Activated CD4-positive, alpha-beta T cell treated with anti-CD3 and anti-CD28 coated beads, Interleukin-2, Interleukin-6, amounts not matched to agents 100 ng/mL and 50 ng/mL, durations not matched to agents 16 hours and 8 hours (primary cell): ENCODE results near the gene TRAPPC10.

Experiments used
- DNase-seq: peaks from one replicate; pipeline ENCODE4 v3.0.0-alpha.2; 2020

TRAPPC10 gene

DNA sequence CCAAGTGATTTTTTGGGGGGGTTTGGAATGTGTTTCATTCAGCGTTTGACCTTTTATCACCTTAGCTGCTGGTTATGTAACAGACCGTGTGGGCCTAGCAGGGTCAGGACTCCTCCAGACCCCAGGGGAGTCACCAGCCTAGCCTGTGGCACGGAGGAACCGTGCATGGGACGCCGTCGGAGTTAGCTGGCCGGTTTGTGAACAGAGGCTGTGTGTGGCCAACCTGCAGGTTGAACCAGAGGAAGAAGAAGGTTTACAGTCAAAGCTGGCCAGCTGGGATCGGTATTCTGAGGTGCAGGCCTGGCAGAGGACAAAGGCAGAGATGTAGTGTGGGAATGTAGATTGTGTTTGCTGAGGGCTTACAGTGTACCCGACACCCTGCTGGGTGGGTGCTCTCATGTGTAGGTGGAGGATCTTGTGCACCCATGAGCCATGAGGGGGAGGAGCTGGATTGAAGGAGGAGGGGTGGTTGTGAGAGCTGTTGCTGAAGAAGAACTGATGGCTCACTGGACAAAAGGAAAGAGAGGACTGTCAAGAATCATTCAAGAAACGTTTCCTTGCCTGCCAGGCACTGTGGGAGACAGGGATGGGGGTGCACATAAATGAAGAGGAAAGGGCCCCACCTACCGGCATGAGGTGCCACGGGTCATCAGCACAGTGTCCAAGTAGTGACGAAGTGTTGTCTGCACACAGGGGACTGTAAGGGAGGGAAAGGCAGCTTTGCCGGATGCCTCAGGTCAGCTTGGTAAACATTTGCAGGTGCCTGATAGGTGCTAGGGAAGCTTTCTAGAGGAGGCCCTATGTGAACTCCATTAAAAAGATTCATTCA lies 55.1 kb downstream of the TRAPPC10 start:
- DNase-seq = no peak

DNA sequence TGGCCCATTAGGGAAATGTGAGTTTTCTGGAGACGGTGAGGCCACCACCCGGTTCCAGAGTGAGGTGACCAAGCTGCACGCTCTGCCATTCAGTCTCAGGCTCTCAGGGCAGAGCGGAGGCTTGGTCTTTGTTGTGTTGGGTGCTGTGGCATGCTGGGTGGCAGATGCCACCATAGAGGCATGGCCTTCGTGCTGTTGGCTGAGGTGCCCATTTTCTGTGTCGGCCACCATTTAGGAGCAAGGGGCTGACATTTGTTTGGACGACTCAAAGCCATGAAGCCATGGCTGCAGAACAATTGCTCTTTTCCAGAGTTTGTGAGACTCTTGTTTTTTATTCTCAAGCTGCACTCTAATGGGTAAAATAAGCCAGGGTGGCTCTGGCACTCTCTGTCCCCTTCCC lies 58.3 kb downstream of the TRAPPC10 start:
- DNase-seq = no peak

DNA sequence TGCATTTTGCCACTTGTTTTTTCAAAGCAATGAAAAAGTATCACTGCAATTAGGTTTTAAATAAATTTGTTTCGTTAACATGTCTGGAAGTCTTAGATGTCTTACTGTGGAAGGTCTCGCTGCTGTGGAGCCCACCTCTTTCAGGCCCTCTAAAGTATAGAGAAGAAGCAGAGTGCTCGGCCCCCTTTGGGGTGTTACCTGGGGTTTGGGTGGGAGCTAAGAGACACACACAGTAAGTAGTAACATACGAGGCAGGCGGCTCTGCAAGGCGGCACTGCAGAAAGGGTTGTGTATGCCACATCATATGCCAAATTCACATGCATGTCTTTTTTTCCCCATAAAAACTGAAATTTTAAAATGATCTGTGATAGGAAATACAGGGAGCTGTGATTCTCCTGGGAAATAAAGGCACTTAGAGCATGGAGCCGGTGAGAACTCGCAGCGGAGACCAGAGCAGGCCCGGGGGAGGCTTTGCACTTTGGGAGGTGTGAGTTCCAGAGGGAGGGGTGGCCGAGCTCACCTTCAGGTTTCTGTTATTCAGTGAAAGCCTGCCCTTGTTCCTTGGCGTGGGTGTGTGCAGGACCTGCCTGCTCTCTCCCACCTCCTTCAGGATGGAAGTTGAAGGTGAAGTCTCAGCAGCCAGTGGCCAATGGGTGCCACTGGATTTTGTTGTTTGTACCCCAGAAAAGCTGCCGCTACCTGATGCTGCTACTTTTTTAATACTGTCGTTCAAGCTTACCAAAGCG lies 59.4 kb downstream of the TRAPPC10 start:
- no peak for DNase-seq

DNA sequence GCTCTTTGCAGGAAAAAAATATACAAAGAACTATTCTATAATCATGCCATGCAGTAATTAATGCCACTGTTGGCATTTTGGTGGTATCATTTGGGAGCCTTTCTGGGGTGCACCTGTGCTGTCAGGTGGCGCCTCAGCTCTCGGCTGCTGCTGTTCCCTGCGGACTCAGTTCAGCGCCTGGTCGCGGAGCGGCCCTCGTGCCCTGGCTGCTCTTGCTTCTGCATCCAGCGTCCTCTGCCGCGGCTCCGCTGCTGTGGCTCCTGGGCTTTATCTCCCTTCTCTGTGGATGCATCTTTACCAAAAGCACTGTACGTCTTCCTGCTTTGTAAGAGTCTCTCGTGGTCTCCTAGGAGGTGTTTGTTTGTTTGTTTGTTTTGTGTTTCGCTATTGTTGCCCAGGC lies 60.0 kb downstream of the TRAPPC10 start:
- DNase-seq = no peak

DNA sequence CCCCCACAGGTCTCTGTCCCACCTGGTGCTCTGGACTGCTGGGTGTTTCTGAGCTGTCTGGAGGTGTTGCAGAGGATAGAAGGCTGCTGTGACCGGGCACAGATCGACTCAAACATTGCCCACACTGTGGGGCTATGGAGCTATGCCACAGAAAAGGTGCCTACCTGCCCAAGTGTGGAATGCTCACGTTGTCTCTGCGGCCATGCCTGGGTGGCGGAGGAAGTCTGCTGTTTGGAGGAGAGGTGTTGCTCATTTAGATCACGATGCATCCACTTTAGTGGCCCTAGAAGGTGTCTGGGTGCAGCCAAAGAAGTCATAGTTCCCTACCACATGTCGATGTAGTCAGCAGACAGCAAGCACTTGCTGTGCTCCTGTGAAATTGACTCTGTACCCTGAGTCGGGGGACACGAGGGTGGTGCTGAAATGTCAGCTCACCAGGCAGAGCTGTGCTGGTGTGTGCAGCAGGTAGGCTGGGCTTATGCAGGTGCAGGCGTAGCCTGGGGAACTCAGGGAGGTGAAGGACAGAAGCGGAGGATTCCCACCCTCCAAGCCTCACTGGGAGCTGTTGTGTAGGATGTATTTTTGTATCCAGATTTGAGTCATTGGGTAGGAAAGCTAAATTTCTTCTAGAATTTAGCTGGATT lies 62.3 kb downstream of the TRAPPC10 start:
- no peak for DNase-seq

DNA sequence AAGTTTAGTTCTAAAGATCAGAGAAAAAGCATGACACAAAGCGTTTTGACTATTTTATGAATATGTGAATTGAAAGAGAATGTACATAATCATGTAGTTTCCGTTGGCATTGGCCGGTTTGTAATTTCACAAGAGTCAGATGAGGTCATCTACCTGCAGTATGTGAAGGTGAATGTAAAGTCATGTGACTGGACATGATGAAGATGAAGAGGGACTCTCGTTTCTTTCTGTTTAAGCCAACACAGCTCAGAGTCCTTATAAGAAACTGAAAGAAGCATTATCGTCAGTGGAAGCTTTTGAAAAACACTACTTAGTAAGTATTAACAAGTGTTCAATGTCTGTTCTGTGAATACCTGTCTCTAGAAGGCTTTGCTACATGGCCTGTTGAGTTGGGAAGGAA lies 64.2 kb downstream of the TRAPPC10 start:
- DNase-seq = peak; percentile 26

DNA sequence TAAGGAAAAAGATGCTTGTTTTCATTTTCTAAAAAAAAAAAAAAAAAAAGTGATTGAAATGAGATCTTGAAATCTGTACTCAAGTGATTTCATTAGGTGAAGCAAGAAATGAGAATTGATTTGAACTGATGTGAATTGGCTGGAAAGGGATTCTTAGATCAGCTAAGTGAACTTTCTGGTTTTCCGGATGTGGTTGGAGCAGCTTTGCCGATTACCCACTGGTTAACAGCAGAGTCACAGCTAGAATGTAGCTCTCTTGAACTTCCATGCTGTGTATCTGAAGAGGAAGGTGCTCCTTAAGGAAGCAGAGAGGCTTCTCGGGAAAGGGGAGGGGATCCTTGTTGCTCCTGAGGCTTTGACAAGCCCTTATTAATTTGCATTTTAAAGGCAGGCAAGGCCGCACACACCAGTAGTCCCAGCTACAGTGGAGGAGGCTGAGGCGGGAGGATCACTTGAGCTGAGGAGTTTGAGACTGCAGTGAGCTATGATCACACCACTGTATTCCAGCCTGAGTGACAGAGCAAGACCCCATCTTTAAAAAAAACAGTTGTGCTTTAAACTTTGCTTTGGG lies 66.4 kb downstream of the TRAPPC10 start:
- peak; percentile 46 for DNase-seq

DNA sequence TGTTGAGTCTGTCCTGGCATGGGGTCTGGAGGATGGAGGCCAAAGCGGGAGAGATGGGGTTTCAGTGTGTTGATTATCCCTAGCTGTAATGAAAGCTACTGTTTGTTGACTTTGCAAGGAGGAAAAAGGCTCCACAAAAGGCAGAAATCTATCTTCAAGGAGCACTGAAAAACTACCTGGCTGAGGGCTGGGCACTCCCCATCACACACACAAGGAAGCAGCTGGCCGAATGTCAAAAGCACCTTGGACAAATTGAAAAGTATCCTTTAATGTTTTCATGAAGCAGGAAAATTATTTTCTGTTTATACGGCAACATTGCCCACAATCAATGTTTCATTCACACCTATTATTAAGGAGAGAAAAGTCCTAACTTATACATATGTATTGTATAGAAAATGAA lies 67.3 kb downstream of the TRAPPC10 start:
- no peak for DNase-seq

DNA sequence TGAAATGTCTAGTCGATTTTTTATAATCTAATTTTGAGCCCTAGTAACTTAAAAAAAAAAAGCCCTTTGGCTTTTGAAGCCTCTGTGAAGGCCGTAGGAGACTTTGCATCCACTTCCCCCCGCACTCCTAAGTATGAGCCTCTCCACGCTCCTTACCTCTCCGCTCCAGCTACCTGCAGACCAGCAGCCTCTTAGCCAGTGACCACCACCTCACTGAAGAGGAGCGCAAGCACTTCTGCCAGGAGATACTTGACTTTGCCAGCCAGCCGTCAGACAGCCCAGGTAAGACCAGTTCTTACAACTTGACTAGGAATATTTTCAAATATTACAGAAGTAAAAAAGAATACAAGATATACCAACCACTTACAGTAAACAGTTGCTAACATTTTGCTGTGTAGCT lies 67.7 kb downstream of the TRAPPC10 start:
- DNase-seq = no peak

DNA sequence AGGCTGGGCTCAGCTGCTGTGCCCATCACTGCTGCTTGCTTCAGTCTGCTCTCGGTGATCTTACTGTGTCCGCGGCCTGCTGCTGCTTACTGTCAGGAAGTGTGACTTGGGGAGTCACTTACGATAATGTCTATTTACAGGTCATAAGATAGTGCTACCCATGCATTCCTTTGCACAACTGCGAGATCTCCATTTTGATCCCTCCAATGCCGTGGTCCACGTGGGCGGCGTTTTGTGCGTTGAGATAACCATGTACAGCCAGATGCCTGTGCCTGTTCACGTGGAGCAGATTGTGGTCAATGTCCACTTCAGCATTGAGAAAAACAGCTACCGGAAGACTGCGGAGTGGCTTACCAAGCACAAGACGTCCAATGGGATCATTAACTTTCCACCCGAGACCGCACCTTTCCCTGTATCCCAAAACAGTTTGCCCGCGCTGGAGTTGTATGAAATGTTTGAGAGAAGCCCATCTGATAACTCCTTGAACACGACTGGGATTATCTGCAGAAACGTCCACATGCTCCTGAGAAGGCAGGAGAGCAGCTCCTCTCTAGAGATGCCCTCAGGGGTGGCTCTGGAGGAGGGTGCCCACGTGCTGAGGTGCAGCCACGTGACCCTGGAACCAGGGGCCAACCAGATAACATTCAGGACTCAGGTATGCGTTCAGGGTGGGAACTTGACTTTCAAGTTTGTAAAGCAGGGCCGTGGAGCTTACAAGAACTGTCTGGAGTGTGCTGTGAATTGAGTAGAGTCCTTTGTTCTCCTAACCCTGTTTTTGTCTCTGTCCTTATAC lies 70.7 kb downstream of the TRAPPC10 start:
- peak; percentile 35 for DNase-seq

DNA sequence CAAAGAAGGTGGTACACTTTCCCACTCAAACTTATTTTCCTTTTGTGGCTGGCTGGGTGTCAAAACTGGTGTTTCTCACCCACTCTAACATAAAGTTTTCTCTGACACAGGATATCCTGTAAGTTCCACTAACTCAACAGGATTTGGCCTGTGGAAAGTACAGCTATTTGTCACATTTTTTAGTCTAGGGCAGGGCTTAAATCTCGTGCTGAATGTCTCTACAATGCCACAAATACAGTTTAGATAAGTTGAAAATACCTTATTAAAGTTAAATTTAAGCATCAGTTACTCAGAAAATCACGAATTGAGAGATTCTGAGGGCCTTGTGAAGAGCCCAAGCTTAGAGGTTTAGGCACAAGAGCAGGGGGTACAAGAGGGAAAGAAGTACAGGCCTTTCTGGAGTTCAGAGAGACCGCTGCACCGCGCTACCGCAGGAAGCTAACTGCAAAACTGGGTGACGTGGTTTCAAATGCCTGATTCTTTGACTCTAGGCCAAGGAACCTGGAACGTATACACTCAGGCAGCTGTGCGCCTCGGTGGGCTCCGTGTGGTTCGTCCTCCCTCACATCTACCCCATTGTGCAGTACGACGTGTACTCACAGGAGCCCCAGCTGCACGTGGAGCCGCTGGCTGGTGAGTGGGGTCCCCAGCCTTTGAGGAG lies 71.7 kb downstream of the TRAPPC10 start:
- peak; percentile 79 for DNase-seq

DNA sequence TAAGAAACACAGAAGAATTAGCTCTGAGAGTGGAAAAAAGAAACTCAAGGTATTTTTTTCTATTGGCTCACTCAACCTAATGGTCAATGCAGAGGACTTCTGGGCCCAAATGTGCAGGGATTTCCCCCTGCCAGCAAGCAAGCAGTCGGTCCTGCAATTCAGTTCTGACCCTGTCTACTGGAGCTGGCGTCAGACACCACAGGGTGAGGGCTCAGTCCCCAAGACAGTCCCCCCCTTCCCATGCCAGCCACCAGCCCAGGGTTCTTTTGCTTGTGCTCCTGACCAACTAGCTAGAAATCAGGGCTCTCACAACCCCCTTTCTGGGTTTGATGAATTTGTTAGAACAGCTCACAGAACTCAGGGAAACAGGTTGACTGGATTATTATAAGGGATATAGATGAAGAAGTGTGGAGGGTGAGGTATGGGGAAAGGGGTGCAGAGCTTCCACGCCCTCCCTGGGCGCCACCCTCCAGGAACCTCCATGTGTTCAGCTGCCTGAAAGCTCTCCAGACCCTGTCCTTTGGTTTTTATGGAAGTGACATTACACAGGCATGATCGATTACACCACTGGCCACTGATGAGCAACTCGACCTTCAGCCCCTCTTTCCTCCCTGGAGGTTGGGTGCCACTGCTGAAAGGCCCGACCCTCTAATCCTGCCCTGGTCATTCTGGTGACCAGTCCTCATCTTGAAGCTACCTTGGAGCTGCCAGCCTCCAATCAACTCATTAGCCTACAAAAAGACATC lies 72.6 kb downstream of the TRAPPC10 start:
- peak; percentile 20 for DNase-seq

DNA sequence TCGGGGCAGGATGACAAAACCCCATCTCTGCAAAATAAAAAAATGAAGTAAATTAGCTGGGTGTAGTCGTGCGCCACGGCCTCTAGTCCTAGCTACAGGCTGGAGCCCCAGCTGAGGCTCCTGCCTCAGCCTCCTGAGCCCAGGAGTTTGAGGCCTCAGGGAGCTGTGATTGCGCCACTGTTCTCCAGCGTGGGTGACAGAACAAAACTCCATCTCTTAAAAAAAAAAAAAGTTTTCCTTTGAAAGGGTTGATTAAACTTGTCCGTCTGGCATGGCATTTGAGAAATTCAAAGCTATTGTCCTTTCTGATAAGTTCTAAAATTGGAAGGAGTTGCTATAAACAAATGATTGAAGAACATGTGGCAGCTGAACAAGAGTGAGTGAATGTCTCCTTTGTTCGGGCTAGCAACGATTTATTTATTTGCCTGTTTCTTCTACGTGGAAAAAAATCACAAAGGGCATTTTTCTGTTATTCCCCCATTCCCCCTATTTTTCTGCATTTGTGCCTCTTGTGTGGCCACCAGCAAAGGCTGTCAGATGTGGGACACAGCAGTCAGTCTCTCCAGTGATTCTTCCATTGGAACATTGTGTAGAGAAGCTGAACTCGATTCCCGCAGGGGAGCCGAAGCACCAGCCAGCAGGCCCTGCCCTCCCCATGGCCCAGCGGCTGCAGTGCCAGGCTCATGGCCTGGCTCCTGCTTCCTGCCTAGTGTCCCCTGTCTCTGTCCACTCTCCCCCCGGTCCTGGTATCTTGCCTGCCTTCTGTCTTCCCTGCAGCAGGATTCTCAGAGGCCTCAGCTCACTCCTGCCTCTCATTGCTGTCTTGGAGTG lies 73.6 kb downstream of the TRAPPC10 start:
- DNase-seq = peak; percentile 22

DNA sequence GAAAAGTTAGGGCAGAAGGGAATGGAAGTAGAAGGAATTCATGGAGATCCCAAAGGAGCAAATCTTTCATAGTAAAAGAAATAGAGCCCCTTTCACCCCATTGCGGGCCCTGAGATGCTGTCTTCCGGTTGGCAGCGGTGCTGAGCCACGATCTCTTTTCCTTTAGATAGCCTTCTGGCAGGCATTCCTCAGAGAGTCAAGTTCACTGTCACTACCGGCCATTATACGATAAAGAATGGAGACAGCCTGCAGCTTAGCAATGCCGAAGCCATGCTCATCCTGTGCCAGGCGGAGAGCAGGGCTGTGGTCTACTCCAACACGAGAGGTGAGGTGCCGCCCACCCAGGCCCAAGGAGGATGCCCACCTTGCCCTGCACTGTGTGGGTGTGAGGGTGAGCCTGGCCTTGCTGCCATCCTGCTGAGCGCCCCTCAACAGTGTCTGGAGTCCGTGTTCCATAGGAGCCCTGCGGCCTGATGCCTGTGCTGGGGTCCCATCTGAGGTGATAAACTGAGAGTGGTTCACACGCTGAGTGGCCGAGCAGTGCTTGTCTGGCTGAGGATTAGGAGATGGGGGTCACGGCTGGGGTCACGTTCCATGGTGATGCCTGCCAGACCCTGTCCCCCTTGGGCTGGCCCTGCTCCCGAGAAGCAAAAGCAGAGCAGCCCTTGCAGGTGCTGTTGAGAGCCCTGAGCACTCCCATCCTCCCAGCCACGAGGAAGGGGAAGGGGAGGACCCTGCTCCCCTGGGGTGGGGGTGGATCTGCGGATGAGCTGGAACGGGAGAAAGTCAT lies 74.7 kb downstream of the TRAPPC10 start:
- DNase-seq = no peak

DNA sequence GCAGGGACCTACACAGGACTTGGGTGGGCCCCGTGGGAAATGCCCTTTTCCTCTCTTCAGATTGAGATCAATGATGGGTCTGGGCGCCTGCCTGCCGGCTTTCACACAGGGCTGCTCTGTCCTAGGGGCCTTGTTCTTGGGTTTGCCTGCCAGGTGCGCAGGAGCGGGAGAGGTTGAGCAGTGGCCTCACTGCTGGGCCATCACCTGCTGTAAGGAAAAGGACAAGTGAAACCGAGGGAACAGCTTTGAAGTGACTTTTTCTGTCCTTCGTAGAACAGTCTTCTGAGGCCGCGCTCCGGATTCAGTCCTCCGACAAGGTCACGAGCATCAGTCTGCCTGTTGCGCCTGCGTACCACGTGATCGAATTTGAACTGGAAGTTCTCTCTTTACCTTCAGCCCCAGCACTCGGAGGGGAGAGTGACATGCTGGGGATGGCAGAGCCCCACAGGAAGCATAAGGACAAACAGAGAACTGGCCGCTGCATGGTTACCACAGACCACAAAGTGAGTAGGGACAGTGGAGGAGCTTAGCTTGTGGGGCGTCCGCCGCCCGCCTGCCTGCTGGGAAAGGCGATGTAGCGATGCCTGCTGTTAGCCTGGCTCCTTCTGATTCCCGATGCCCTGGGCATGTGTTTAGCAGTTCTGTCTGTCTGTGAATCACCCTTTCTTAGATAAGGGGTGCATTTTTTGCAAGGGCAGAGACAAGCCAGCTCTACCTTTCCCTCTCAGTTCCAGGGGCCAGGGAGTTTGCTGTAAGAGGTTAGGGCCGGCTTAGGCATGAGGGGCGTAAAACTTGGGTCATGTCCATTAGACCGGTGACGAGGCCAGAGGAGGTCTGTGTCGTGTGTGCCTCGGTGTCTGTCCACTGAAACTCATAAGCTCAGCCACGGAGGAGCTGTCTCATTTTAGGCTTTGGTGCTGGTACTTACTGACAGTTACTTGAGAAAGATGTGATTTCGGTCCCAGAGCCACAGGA lies 75.6 kb downstream of the TRAPPC10 start:
- DNase-seq = no peak

DNA sequence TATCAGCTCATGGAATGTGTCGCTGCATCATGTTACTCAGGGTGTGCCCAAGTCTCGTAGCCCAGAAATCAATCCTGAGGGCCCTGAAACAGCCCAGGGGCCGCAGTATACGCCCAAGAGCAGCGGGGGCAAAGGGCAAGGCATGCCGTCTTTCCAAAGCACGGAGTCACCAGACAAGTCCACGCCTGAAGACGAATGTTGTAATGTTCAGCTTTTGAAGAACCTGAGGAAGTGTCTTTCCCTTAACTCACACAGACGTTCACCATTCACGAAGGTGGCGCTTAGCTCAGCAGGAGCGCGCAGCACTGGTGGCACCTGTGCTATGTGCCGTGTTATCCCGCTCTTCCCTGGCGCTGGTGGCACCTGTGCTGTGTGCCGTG lies 76.3 kb downstream of the TRAPPC10 start:
- no peak for DNase-seq

DNA sequence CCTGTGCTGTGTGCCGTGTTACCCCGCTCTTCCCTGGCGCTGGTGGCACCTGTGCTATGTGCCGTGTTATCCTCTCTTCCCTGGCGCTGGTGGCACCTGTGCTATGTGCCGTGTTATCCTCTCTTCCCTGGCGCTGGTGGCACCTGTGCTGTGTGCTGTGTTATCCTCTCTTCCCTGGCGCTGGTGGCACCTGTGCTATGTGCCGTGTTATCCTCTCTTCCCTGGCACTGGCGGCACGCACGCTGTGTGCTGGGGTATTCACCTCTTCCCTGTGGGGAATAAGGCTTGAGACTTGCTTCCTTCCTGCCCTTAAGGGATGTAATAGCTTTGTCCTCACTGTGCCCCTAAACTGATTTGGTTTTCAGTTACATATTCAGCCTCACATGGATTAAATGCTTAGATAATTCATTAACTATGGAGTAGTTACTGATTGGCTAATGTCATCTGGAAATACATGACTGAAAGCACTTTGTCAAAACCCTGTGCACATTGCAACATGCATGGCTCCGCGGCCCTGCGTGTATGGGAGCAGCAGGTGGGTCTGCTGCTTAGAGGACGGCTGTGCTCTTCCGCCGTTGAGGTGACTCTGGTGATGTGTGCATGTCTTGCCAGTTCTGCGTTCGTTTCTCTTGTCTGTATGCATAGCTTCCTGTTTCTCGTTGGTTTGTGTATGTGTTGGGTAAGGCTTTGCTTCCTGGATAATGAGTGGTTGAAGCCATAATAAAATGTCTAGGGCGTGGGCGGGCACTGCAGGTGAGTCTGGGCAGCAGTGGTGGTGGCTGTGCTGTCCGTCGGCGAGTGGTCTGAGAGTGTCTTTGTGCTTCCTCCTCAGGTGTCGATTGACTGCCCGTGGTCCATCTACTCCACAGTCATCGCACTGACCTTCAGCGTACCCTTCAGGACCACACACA lies 77.1 kb downstream of the TRAPPC10 start:
- DNase-seq = peak; percentile 45
